GM10847 (cell line): Measurements from ENCODE around the gene IER3.

Experiments
- POLR2A ChIP-seq: IDR thresholded peaks from 2 replicates; pipeline ENCODE4 v1.6.1; 2011; ENCODE audit not compliant: insufficient read length; ENCODE audit errors: extremely low read depth

IER3 gene

GRCh38 chr6:30721198-30722024, 22.9 kb downstream of the IER3 start:
- TF ChIP-seq POLR2A, result peak; percentile 50

GRCh38 chr6:30720738-30721197, 23.6 kb downstream of the IER3 start:
- TF ChIP-seq POLR2A, result peak; percentile 22

- TF ChIP-seq POLR2A, result peak; percentile 94
Observed at GRCh38 chr6:30719791-30720737, 24.3 kb downstream of the IER3 start, which contains the start of gene TUBB. TSS of gene TUBB (plus strand) at chr6:30720352. CDS start at chr6:30720507, 155 bp downstream.

- no peak for TF ChIP-seq POLR2A
Observed at GRCh38 chr6:30719356-30719755, 25.0 kb downstream of the IER3 start.

DNA sequence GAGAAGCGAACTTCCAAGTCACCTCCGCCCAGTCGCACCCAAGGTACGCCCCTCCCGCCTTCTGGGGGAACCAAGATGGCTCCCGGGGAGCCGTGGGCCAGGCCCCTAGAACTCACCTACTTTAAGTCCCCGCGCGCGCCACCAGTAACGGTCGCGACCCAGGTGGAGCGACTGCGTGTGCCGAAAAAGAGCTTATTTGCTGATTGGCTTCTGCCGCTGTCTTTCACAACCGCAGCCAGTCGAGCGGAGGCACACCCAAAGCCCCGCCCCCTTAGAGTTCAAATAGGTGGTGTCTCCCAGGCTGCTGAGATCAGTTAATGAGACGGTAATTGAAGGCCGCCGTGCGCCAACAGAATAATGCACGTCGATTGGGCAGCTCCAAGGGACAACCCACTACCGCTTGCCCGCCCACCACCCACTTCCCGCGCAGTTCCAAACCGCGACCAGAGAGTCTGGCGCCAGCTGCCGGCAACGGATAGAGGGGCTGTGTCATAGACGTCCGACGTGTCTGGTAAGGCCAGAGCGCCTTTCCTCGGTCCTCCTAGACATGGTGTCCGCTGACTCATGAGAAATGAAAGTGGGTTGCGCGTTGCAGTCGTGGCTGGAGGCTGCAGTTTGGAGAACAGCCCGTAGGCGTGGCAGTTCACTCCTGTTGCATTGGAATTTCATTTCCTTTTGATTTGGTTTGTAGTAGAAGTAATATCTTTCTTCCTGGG, 27.1 kb downstream of the IER3 start, which contains the start of gene MDC1:
Gene MDC1, minus strand, starts transcription at position 153 of the 716 bp plus-strand sequence. CDS start 2,106 bp downstream, outside the sequence.
- TF ChIP-seq POLR2A, result peak; percentile 83

DNA sequence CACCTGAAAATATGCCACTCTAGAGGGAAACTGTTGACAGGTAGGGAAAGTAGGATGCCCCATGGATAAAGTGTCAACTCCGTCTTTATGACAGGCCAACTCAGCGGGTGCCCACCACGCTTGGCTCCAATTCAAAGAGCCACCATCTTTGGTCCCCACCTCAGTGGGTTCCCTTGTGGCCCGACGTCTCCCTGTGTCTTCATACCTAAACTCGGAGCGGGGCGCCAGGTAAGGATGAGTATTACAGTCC, 27.5 kb downstream of the IER3 start:
- no peak for TF ChIP-seq POLR2A

DNA sequence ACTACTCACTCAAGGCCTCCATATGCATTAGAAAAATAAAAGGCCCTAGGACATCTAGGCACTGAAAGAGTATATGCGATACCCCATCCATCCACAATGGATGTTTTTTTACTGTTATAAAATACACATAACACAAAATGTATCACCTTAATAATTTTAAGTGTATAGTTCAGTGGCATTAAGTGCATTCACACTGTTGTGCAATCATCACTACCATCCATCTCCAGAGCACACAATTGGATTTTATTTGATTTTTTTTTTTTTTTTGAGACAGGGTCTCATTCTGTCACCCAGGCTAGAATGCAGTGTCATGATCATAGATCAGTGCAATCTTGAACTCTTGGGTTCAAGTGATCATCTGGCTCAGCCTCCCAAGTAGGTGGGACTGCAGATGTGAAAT, 30.1 kb downstream of the IER3 start:
- TF ChIP-seq POLR2A, result no peak

GRCh38 chr6:30712441-30712945, 31.9 kb downstream of the IER3 start:
- TF ChIP-seq POLR2A, result no peak

GRCh38 chr6:30711758-30712380, 32.5 kb downstream of the IER3 start:
- TF ChIP-seq POLR2A, result no peak

GRCh38 chr6:30709101-30709868, 35.1 kb downstream of the IER3 start:
- TF ChIP-seq POLR2A, result no peak

DNA sequence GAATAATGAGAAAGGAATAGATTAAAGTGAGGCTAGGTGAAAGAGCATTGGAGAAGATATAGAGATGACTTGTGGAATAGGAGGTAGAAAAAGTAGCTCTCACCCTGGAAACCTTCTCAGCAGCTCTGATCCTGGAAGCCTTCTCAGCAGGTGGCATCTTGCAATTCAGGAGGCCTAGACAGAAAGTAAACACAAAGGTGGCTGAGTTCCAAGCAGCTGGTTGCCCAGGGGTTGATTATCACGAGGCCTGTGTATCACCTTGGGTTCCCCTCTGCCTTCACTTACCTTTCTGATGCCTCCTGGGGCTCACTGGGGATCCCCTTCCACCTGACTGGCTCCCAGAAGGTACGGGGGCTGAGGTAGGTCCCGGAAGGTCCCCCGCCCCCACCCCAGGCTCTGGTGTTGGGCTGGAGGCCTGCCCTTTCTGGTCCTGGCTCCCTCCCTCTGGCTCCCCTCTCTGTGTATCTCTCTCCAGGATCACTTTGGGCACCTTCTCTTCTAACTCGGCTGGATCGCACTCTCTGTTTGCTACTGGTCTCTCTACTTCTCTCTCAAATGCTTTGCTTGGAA, 37.0 kb downstream of the IER3 start:
- no peak for TF ChIP-seq POLR2A

GRCh38 chr6:30705620-30706019, 38.7 kb downstream of the IER3 start:
- TF ChIP-seq POLR2A, result no peak

DNA sequence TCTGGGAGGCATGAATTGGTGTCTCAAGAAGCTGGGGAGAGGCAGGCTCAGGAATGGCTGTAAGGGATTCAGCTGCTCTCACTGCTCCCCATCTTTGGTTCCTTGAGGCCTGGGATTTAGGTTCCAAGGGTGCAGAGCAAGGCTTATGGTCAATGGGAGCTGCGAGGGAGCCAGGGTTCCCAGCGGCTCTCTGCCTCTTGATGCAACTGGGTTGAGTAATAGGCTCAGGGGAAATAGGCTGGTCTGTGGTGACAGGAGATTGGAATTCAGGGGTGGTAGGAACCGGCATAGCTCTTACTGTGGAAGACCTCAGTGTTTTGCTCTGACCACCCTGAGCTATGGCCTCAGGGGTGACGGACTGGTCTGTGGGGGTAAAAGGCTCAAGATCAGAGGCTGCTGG, 40.5 kb downstream of the IER3 start:
- TF ChIP-seq POLR2A, result no peak

DNA sequence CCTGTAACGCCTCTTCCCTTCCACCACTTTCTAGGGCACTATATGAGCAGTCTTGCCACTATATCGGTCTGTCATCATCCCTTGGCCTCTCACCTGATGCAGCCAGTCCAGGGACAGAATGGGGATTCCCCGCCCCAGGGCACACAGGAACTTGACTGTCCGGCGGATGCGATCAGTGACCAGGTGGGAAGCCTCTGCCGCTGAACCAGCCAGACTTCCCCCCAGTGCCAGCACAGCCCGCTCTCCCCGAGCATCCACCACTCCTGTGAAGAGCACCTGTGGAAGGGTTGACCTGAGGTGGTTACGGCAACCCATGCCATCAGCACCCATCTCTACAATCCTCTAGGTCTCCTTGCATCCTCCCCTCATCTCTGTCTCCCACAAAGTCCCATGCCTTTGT, 41.3 kb downstream of the IER3 start:
- TF ChIP-seq POLR2A, result no peak

- TF ChIP-seq POLR2A, result no peak
Observed at GRCh38 chr6:30700340-30700739, 44.0 kb downstream of the IER3 start.
